Measurements from ENCODE around the gene GRM4.

DNA sequence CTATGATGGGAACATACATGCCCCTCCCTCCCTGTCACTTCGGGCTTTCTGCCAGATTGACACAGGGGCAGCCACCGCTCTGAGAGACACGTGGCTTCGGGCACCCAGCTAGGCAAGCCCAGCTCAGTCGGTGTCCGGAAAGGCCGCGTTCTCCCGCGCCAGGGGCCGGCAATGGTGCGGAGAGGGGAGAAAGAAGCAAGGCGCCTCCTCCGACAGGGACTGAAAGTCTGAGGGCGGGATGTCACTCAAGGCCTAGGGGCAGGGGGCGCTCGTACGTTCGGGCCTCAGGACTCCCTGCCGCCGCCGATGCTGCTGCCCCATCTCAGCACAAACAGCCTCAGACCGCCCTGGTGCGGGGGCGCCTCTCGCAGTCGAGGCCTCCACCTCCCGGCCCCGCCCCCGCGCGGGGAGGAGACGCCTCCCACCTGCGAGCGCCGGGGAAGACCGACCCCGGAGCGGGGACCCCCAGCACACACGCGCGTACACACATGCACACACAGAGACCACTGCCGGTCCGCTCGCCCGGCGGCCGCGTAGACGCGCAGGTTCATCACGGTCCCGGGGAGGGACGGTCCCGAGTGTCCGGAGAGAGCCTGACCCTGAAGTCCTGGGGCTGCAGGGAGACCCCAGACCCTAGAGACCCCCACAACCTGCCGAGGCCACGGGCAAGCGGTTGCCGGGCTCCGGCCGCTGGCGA, 1.9 kb downstream of the GRM4 start:
- no peak for TF ChIP-seq SUZ12 (IDR thresholded peaks at IDR 0.05; ENCODE audit: extremely low read depth, insufficient read depth, insufficient read length)
- TF ChIP-seq ZNF274 (IDR thresholded peaks at IDR 0.05; ENCODE audit: low read depth, low read length): no peak
